NCI-H446 treated with DMSO at 0.1 percent for 48 hours (cell line): ENCODE data around the gene ARID1B.
"Not testable (repeated sequence)": the region's sequence is repeated elsewhere in the genome, so short reads cannot be mapped to it uniquely, and the experiment has no call there.

Experiments
- DNase-seq: peaks from one replicate; lab custom pipeline; 2025; lab: John Stamatoyannopoulos, UW

Gene ARID1B

GRCh38 chr6:156963712-156964700, 186.8 kb downstream of the ARID1B start:
- DNase-seq: no peak

DNA sequence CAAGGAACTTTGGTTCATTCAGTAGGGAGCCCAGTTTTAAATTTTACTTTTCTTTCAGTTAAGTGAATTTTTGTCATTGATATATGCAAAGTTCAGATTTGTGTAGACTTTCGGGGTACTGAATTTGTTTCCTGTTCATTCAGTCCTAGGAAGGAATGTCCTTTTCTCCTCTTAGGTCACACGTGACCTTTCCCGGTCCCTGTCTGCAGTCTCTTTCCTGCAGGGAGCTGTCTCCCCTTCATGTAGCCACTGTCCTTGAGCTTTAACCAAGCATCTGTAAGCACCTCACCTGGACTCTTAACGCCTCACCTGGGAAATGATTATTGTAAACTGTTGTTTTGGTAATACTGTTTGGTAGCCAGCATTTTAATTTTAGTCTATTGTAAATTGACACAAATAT, 190.7 kb downstream of the ARID1B start:
- no peak for DNase-seq

- DNase-seq: no peak
Observed at GRCh38 chr6:156969233-156969632, 192.1 kb downstream of the ARID1B start.

GRCh38 chr6:156970595-156971112, 193.5 kb downstream of the ARID1B start:
- no peak for DNase-seq

DNA sequence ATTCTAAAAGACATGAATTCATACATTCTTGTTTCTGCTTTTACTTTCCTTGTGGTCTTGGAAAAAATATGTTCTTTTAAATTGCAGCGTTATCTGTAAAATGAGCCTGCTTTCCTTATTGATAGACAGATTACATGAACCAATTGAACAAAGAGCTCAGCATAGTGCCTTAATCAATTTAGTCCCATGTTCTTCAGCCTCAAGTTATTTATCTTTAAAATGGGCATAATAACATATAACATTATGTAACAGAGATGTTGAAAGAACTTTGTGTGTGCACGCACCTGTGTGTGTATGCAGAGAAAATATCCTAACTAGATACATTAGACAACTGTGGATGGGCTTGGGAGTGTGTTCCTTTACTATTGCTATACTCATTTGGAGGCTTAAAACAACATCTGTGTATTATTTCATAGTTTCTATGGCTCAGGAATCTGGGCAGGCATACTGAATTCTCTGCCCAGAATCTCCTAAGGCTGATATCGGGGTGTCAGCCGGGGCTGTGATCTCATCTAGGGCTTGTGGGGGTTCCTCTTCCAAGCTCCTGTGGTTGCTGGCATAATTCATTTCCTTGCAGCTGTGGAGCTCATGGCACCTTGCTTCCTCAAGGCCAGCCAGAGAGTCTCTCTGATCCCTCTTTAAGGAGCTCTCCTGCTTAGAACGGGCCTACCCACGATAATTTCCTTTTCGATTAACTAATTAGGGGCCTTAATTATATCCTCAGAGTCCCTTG, 194.1 kb downstream of the ARID1B start:
- DNase-seq: no peak

- no peak for DNase-seq
Observed at GRCh38 chr6:156972145-156972544, 195.0 kb downstream of the ARID1B start.

DNA sequence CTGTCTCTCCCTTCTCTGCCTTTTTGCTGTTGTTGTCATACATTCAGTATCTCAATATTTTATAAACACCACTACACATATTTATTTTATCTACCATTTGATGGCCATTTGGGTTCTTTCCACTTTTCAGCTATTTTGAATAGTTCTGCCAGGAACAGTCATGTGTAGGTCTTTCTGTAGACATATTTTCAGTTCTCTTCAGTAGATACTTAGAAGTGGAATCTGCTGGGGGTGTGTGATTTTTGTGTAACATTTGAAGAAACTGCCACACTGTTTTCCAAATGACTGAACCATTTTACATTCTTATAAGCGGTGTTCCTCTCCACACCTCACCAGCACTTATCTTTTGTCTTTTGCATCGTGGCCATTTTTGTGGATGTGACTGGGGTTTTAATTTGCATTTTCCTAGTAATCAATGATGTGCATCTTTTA, 197.7 kb downstream of the ARID1B start:
- no peak for DNase-seq

- no peak for DNase-seq
Observed at GRCh38 chr6:156975414-156975813, 198.2 kb downstream of the ARID1B start.

GRCh38 chr6:156976216-156977127, 199.3 kb downstream of the ARID1B start:
- DNase-seq: no peak

DNA sequence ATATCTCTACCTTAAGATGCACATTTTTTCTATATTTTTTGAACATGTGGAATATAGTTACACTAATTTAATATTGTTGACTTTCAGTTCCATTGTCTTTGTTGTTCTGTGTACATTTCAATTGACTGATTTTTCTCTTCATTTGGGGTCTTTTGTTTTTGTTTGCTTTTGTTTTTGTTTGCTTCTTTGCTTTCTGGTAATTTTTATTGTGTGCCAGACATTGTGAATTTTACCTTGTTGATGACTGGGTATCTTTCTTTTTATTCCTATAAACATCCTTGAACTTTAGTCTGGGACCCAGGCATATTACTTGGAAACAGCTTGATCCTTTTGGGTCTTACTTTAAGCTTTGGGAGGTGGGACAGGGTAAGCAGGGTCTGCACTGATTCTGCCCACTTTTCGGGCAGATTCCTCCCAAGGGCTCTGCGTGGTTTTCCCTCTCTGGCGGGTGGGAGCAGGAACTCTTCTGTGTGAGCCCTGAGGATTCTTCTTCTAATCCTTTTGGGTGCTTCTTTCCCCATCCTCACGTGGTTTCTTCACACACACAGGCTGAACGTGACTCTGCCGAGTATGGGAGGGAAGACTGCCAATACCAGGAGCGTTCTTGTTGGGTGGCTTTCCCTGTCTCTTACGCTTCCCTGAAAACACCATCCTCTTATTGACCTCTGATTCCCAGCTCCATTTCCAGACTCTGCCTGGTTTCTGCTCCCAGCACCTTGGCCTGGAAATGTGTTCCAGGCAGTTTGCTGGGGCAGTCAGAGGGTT, 200.5 kb downstream of the ARID1B start:
- DNase-seq: peak; percentile 27

- DNase-seq: no peak
Observed at GRCh38 chr6:156978948-156979347, 201.8 kb downstream of the ARID1B start.

- DNase-seq: no peak
Observed at GRCh38 chr6:156980515-156980914, 203.3 kb downstream of the ARID1B start.

GRCh38 chr6:156980948-156981347, 203.8 kb downstream of the ARID1B start:
- no peak for DNase-seq

GRCh38 chr6:156982168-156982567, 205.0 kb downstream of the ARID1B start:
- no peak for DNase-seq

DNA sequence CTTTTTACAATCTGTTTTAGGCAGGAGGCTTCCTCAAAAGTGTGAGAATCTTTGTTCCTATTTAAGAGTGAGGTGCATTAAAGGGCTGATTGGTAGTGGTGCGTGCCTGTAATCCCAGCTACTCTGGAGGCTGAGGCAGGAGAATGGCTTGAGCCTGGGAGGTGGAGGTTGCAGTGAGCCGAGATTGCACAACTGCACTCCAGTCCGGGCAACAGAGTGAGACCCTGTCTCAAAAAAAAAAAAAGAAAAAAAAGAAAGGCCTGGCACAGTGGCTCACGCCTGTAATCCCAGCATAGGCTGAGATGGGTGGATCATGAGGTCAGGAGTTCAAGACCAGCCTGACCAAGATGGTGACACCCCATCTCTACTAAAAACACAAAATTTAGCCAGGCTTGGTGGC, 205.7 kb downstream of the ARID1B start:
- DNase-seq: not testable (repeated sequence)

GRCh38 chr6:156984178-156984738, 207.1 kb downstream of the ARID1B start:
- no peak for DNase-seq

DNA sequence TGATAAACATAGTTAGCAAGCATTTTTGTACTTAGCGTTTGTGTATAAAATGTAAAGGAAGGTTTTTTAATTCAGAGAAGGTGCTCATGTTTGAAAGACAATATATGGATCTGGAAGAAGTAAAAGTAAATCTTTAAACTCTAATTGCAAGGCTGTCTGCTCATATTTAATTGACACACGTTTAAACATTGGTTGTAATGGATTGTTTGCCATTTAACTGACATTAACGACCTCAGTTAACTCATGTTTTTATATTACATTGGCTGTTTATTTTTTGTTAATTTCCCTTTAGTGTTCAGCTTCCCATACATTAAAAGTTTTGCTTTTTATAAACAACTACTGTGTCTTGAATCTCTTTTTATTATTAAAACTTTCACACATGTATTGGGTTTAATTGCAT, 208.1 kb downstream of the ARID1B start:
- DNase-seq: no peak

- DNase-seq: no peak
Observed at GRCh38 chr6:156988276-156989158, 211.3 kb downstream of the ARID1B start.

- DNase-seq: no peak
Observed at GRCh38 chr6:156989159-156989806, 212.1 kb downstream of the ARID1B start.
